ENCODE data around the gene MICA.

MICA gene

DNA sequence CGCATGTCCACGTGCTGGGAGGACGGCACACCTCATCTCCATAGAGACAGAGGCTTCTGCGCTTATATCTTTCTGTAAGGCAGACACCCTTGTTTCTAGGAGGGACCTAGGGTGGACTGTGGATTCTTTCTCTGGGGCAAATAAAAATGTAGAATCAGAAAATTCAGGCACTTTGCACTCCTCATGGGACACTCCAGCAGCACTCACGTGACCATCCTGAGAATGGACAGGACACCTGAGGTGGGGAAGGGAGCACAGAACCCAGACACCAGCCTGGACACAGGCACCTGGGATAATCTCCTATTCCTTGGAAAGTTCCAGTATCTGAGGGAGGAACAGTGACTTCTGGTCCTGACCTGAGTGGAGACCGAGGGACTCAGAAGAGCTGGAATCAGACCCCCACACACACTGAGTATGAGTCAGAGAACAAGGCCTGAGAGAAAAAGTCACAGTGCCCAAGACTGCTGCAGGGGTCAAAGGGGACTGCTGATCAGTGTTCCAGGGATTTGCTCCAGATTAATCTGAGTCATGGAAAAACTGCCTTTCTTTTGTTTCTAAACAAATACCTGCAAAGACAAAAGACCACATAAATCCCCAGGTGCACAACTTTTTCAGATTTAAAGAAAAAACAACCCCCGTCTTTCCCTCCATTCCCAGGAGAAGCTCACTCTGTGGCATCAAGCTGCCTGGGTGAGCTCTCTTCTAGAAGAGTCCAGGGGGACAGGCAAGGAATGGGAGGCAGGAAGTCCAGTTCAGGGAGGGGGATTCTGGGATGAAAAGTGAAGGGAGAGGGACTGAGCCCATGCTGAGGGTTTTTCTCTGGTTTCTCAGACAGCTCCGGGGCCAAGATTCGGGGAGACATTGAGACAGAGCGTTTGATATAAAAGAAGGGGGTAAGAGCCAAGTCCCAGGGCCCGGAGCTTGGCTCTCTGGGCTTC, 58.9 kb downstream of the MICA start:
- DNase-seq, result no peak

DNA sequence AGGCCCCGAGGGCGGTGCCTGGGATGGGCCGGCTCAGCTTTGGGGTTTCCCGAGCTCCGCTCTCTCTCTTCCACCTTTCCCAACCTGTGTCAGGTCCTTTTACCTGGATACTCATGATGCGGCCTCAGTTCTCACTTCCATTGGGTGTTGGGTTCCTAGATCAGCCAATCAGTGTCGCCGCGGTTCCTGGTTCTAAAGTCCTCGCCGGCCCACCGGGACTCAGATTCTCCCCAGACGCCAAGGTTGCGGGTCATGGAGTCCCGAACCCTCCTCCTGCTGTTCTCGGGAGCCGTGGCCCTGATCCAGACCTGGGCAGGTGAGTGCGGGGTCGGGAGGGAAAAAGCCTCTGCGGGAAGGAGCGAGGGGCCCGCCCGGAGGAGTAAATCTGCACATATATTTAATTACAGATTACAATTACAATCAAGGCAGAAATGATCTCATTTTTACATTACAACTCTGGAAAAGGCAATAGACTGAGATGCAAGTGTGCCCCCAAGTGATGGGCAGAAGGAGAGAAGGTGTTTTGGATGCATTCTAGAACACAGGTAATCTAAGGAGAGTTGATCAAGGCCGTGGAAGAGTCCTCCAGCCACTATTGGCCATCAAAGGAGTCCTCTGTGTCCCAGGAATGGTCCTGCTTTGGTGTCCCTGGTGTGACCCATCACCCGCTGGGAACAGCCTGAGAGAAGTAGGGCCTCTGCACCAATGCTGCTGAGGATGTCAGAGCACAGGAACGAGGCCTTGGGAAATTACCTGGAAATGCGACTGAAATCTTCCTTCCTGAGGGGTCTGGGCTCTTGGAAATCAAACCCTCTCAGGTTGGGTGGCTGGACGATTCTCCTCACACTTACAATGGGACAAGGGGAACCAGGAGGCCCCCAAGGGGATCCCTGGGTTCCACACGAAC, 59.8 kb downstream of the MICA start:
- peak; percentile 78 for DNase-seq

DNA sequence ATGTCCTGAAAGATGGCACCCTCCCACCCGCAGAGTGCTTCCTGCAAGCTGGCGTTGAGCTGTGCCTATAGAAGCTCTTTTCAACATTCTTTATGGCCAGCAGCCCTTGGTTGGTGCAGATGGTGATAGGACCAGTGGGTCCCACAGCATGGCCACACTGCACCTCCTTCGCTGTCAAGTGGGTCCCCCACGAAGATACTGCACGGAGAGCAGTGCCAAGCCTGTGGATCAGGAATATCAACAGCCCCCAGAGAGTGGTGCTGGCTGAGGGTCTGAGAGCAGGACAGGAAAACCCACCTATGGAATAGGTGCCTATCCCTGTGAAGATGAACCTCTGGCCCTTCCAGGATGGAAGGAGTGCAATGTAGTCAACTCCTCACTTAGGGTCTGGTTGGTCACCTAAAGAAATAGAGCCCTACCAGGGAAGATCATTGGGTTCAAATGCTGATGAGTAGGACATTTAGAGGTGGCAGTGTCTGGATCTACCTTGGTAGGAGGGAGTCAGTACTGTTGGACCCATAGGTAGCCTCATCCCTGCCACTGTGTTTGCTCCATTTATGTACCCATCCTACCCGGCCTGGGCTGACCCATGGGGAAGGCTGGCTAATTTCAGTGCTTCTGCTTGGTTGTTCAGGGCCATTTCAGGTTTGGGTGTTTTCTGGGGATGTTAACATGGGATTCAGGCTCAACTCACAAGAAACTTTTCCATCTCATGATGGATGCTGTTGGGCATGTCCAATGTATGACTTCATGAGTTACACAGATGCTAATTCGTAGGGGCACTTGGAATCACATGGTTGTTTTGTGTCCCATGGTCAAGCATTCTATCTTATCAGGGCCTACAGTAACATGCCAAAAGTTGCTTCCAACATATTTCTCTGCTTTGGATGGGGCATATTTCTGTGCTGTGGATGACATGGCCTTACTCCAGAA, 61.1 kb downstream of the MICA start:
- DNase-seq, result no peak

All from 8988T (cell line).